NOMO-1 (cell line): Measurements from ENCODE around the gene TMEM163.

Experiments used
- DNase-seq, 2 experiments: peaks; one replicate each; lab custom pipeline; 2025; ENCODE audit not compliant: unreplicated experiment in 2 of 2; lab: John Stamatoyannopoulos, UW

The TMEM163 gene

DNA sequence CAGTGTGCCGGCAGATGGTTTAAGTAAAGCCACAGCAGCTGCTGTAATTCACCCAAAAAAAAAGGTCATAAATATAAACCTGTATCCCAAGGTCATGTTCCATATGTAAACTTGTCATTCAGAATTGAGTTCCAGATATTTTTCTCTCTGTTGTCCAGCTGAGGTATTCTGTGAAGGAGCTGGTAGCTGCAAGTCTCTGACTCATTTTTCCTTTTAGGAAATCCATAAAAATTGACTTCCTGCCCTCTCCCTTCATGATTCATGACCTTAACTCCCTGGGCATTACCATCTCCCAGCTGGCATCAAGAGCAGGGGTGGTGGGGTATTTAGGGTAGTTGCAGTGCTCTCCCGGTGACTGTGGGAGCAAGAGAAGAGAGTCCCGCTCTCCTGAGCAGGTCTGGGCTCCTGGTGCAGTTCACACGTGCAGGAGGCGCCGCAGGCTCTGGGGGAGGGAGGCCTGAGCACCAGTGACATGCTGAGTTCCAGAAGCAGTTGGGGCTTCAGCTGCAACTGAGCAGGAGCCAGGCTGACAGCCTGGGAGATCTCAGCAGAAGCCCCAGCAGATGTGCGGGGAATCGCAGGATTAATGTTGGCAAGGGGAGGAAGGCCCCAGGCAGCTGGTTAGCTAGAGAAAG, 272.3 kb downstream of the TMEM163 start:
- no peak for DNase-seq

DNA sequence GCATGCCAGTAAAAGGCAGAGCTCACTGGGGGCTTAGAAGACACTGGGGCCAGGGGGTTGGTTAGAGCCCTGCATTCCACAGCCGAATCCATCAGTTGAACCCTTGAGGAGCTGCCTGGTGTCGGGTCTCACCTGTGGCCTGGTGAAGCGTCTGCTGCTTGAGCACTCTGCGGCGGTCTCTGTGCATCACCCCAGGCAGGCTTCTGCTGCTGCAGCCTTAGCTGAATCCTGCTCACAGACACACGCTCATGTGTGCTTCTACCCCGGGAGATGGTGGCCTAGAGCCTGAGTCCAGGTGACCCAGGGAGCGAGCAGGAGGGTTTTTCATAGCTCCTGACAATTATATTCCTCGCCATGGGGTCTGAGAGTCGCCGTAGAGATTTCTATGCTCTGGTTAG, 272.8 kb downstream of the TMEM163 start:
- no peak for DNase-seq

DNA sequence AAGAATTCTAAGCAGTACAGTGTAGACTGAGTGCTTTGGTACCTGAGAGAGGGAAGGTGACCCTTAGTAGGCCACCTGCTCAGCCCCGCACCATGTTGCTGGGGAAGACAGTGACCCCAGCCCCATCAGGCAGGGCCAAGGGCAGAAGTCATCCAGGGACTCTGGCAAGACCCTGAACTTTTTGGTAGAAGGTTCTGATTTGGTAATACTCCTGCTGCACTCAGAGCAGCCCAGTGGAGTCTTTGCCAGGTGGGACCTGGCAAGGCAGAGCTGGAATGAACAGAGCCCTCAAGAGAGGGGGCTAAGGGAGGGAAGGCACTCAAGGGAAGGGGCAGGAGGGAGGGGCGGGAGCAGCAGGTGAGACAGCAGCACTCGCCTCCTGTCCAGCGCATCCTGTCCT, 273.7 kb downstream of the TMEM163 start:
- DNase-seq = no peak

DNA sequence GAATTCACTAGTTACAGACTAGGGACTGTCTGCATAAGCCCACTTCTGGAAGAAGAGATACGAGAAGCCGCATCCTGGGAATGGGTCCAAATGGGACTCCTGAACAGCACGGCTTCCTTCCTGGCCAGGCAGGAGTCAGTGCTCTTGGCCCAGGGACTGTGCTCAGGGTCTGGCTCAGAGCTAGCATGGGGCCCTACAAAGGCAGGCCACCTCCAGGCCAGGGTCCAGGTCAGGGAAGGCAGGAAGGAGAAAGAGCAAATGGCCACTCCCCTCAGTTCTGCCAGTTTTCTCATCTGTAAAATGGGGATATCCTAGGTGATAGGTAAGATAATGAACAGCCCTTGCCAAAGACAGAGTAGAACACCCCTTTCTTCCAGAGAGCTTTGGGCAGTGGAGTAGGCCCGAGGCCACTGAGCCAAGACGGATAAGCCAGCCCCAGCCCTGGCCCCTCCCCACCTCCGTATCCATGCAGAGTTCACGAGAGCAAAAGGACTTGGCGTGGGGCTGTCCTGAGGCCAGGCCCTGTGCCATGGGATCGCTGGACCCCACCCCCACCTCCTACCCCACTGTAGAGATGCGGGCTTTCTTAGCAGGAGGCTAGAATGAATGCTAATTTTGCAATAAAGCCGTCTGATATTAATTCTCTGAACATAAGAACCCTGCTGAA, 274.9 kb downstream of the TMEM163 start:
- DNase-seq = no peak

DNA sequence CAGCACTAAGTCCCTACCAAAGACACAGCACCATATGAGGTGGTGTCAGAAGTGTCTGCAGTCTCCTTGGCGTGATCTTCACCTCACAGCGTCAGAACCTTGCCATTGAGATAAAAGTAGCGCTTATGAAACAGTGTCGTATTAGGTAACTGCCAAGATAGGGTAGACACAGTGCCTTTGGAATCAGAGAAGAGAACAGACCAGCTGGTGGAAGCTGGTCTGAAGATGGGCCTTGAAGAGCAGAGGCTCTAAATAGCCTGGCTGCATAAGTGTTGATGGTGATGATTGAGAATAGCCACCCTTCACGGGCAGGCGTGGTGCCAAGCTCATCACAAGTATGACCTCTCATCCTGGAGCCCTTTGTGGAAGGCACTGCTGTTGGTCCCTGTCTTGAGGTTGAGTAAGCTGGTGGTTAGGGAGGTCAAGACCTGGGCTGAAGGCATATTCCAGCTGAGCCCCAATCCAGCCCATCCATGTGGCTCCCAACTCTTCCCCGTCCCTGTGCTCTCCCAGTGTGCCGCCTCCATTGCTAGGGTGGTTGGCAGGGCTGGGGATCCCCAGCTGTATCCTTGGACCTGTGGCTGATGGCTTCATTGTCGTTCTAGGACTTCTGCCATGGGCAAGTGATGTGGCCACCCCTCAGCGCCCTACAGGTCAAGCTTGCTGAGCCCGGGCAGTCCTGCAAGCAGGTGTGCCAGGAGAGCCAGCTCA, 277.5 kb downstream of the TMEM163 start:
- no peak for DNase-seq

DNA sequence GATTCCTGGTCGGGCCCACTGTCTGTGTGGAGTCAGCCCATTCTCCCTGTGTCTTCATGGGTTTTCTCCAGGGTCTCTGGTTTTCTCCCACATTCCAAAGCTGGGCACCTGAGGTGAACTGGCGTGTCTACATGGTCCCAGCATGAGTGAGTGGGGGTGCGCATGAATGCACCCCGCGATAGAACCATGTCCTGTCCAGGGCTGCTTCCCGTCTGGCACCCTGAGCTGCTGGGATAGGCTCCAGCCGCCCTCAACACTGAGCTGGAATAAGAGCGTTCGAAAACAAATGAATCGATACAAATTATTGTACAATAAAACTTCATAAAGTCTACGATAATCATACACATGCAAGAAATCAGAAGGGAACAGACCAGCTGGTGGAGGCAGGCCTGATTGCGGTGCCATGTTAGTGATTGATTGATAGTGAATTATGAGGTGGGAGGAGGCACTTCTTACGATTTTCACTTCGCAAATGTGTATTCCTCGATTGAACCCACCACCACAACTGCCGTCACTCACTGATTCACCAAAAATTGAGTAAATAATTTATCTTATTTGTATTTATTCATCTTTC, 278.4 kb downstream of the TMEM163 start:
- no peak for DNase-seq

DNA sequence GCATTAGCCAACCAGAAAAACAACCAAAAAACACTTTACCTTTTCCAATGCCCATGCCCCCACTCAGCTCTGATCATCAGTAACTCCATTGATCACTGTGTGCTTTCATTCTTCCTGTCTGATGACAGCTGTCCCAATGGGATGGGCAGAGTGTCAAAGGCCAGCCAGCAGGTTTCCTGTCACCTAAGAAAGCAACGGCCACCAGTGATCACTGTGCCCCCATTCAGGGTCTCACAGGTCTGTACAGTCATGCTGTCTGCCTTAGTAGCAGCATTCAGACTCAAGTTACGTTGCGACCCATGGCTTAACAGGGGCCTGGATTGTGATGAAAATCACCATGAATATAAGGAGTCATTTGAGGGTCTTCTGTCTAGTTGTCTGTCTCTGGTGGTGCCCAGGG, 280.4 kb downstream of the TMEM163 start:
- DNase-seq = no peak

DNA sequence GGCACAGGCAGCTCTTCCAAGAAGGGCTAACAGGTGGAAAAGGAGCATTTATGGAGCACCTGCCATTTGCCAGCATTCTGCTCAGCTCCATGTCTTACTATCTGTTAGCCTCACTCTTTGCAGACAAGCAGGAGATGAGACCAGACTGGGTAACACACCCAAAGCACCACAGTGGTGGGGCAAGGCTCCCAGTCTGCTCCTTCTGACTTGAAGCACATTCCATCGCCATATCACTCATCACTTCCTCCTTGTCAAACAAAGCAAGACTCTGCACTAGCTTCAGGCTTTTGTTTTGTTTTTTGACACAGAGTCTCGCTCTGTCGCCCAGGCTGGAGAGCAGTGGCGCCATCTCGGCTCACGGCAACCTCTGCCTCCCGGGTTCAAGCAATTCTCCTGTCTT, 282.1 kb downstream of the TMEM163 start:
- DNase-seq = no peak

DNA sequence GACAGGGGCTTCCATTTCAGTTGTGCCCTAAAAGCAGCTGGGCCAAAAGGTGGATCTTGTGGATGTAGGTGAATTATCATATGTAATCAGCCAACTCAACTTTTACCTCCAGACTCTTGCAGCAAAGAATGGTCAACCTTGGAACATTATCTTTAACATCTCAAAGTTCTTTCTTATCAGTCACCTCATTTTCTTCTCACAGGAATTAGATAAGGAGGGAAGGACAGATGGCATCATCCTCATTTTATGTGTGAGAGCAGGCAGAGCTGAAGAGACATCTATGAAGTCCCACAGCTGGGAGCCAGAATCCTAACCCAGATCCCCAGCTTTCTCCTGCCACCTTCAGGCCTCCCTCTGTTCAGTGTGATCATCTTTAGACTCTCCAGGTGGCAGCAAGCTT, 282.9 kb downstream of the TMEM163 start:
- no peak for DNase-seq

DNA sequence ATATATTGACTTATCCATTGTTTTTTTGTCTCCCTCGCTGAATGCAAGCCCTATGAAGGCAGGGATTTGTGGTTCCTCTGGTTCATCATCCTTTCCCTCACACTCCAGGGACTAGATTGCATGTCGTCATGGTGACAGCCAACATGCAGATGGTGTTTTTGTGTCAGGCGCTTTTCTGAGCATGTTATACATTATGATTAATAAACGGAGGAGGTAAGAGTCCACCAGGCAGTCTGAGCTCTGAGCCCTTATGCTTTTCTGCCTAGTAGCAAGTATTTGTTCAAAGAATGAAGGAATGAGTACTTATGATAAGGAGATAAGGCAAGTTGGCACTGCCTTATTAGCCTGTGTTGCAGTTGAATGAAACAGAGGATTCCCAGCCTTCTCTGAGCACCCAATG, 283.3 kb downstream of the TMEM163 start:
- DNase-seq = no peak

DNA sequence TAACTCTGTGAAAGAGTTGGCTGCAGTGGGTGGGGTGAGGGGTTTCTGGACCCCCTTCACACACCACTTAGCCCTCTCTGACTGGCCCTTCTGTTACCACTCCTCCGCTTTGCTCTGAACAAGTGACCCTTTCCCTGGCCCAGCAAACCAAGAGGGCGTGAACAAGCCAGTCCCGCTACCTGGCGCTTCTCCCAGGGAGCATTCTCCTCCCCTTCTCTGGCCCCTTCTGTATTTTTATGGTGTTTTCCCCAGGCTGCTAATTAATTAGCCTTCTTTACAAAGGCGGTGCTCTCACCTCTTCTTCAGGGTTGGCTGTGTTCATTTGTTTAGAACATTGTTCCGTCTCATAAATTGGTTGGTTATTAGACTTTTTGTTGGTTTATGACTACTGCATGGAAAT, 284.8 kb downstream of the TMEM163 start:
- DNase-seq = no peak

DNA sequence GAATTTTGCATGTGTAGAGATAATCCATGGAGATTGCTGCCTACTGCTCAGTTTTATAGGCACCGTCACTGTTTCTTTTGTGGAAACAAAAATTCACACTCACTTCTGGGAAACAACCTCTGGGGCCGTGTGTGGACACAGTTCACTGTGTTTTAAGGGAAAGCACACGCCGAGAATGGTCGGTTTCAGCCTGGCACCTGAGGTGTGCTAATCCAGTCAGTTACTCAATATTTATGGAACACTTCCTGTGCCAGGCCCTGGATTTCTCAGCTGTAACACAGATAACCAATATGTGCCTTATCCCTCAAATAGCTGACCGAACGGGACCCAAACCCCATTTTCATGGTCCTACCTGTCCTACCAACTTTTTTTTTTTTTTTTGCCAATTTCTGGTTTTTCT, 285.3 kb downstream of the TMEM163 start:
- no peak for DNase-seq

DNA sequence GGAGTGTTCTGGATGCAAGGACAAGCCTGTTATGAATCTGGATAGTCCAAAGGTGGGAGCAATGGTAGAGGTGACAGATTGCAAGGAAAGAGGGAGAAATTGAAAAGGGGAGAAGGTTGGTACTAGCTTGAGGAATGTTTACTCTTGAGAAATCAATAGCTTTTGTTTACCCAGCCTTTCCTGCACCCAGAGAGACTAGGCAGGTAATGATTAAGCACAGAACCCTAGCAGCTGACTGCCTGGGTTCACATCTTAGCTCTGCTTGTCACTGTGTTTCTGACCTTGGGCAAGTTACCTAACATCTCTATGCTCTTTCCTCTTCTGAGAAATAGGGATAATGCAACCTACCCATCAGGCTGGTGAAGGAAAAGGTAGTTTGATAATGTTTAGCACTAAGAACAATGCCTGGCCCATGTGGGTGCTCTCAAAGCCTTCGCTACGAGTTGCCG, 286.3 kb downstream of the TMEM163 start:
- DNase-seq = no peak

DNA sequence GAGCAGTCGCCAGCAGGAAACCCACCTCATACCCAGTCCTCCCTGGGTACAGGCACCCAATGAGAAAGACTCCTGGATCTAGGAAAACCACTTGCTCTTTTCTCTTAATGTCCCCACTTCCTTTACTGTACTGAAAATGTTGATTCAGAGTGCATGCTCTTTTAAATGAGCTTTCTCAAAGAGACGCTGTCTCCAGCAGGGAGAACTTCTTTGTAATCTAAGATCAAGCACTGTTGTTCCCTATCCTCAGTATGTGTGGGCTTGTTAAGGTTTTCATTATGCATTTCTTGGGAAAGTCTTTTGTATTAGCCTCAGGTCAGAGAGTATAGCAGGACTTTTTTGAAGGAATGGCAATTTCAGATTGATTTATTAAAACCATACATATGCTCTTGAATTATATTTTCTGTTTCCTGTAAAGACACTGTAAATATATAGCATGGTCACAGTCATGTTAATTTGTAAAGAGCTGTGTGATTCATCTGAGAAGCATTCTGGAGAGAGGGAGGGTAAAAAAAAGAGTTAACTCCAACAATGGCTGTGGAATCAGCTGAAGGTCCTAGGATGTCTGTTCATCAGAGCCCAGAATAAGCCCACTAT, 286.9 kb downstream of the TMEM163 start:
- DNase-seq = no peak

DNA sequence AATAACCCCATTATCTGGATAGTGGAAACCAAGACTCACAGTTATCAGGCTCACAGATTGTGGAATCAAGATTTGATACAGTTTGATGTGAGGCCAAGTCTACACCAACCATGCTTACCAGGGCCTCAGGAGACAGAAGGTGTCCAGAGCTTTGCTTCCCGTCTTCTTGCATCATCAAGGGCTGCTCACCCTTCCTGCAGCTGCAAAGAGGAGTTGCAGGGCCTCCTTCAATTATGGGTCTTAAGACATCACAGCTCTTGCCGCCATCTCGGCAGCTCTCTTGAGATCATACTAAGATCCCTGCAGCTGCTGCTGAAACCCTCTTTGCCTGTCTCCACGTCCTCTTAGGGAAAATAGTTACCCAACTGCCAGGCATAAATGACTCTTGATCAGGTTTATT, 288.9 kb downstream of the TMEM163 start:
- peak; percentile 48 to 56 for DNase-seq

DNA sequence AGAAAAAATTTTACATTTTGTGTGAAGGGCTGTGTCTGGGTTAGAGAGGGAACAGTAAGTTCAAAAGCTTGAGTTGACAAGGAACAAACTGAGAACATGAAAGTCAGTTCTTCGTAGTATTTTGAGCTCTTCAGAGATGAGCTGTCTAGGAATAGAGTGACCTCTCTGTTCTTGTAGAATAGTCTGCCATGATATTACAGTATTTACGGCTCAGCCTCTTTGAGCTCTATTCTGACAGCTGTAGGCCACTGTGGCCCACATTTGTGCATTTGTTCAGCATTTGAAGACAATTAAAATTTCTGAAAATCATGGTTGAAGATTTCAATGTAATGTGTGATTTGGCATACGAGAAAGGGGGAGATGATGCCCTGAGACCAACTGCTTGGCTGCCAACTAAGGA, 292.1 kb downstream of the TMEM163 start:
- no peak for DNase-seq

DNA sequence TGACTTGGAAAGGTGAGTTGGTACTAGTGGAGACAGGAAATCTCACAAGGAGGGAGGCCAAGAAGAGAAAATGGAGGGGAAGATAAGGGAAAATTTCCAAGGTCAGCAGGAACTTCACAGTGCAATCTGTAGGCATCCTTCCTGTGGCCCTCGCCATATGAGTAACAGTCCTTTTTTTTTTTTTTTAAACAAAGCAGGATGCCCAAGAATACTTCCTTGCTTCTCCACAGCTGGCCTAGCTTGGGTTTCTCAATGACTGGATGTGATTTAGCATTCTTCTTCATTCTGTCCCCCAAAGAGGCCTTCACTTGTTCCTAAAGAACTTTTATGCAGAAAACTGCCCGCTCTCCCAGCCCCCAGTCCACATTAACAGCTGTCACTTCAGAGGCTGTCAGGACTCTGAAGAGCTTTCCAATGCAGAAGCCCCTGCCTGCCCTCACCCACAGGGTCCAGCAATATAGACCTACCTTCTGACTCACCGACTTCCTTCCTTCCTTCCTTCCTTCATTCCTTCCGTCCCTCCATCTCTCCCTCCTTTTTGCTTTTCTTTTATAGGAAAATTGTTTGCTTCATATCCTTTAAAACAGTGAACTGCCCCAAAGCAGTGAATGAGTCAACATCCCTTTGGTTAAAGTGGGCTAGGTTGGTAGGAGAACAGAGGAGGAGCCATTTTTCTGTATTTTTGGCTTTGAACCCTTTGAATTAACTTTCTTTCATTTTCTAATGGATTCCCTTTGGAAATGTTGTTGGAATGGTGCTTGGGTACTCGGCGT, 292.9 kb downstream of the TMEM163 start:
- DNase-seq = no peak

DNA sequence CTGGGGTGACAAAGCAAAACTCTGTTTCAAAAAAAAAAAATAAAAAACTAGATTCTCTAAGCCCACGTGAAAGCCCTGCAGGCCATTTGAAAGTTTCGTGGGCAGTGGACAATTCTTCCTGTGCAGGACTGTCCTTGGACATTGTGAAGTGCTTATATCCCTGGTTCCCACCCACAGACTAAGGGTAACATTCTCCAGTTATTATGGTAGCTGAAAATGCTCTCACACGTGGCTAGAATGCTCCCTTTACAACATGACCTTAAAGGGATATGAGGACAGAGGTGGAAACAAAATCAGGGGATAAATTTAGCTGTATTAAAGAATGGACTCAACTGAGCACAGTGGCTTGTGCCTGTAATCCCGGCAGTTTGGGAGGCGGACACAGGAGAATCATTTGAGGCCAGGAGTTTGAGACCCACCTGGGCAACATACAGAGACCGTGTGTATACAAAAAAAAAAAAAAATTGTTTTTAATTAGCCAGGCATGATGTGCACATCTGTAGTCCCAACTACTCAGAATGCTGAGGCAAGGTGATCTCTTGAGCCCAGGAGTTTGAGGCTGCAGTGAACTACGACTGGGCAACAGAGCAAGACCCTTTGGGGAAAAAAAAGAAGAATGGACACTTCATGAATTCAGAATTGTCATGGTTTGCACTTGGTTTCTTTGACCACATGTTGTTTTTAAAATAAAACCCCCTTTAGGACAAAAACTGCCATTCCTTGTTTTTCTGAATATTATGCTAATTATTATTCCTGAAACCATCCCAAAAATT, 297.1 kb downstream of the TMEM163 start:
- no peak for DNase-seq

DNA sequence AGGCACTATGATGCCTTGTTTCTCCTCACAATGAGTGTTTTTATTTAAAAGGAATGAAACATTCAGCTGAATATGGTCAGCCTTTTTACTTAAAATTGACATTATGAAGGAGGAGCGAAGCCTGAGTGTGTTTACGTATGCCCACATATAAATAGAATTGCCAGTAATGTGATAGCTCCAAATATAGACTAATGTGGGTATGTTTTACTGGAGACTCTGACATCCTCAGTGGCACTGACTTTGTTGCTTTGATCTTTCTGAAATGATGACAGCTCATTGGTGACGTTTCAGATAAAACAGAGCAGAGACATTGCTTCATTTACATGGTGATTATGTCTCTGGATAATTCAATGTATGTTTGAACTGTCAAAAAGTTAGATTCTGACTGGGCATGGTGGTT, 297.9 kb downstream of the TMEM163 start:
- DNase-seq = no peak

DNA sequence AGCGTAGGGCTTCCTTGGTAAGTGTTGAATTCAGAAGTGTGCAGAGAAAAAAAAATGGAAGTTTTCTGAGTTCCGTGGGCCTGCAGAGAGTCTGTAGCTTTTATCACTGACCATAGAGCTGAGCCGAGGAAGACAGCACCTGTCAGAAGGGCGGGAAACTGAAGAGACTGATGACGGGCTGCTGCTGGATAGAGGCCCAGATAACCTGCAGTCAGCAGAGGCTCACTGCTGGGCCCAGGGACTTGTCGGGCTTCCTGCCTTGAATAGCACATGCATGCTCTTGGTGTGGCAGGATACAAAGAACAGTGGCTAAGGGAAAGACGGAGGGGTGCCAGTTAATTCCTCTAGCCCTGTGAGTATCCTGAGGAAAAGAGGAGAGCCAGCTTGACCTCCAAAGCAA, 298.5 kb downstream of the TMEM163 start:
- DNase-seq = no peak
